K562 (cell line): ENCODE measurements around the gene RPTOR. TPM values are rescaled to one million over a fixed set of nuclear protein-coding genes. Genes with fewer than 3 reads are reported as not detected.

ENCODE experiments used
- ATAC-seq: fragments of 200-7000 bp; cut with Tn5 transposase; 3 replicates; pipeline ENCODE4 v1.9.1; 2020; ENCODE audit warnings: moderate library complexity
- BruUV-seq: library from RNA; stranded (reverse); fragments of 400-500 nt; replicated peaks from 2 replicates; lab custom pipeline; 2021; lab: Mats Ljungman, UMichigan
- CTCF ChIA-PET: fragments of 300-600 bp; formaldehyde crosslinking; extraction: SDS; loops from one replicate; lab custom pipeline; 2021; ENCODE audit warnings: low intra/inter-chr PET ratio; lab: Yijun Ruan, JAX
- POLR2A ChIA-PET: fragments of 300-600, 350-650 bp; sonication (Branson Sonifier 250); formaldehyde crosslinking; extraction: SDS; loops from one replicate; lab custom pipeline; 2021; ENCODE audit warnings: antibody characterized with exemption, inconsistent platforms; lab: Yijun Ruan, JAX
- DNase-seq, 4 experiments: peaks; one replicate each; pipeline versions ENCODE4 v3.0.0 to v3.0.0-alpha.2; 2011 to 2018; ENCODE audit warnings: low spot score in 3 of 4, mixed read lengths in 3 of 4; ENCODE audit errors: extremely low read depth in 1 of 4
- FAIRE-seq: peaks from 2 replicates; lab custom pipeline; 2011; peaks lifted over from hg19 to GRCh38; lab: Jason Lieb, UNC
- H2AFZ ChIP-seq: 2 replicates; pipeline ENCODE4 v1.6.0; 2011; ENCODE audit warnings: low read depth, low read length, control low read depth, inconsistent platforms
- H3K27ac ChIP-seq: fragments of 200-600 bp; 3 replicates; pipeline ENCODE4 v1.8.0; 2011; ENCODE audit warnings: low read depth, mild to moderate bottlenecking, control low read depth, inconsistent platforms, low read length, moderate library complexity, mixed read lengths; ENCODE audit errors: extremely low read depth
- H3K27me3 ChIP-seq, 2 experiments: fragments of 300-600 bp in 1 of 2; 2 replicates in 1 of 2; 3 replicates in 1 of 2; pipeline versions ENCODE4 v1.6.0 to v1.8.0; 2011; ENCODE audit warnings: inconsistent platforms in 2 of 2, low read length in 2 of 2, mild to moderate bottlenecking in 1 of 2, mixed read lengths in 1 of 2, moderate library complexity in 1 of 2; ENCODE audit not compliant: control insufficient read depth in 2 of 2, insufficient read depth in 2 of 2
- H3K36me3 ChIP-seq: fragments of 300-600 bp; 3 replicates; pipeline ENCODE4 v1.8.0; 2011; ENCODE audit warnings: mild to moderate bottlenecking, low read length, inconsistent platforms; ENCODE audit not compliant: control insufficient read depth, insufficient read depth
- H3K4me1 ChIP-seq, 2 experiments: fragments of 200-600 bp in 1 of 2; replicated peaks in 1 of 2; 2 replicates in 1 of 2; 3 replicates in 1 of 2; pipeline versions ENCODE4 v1.5.1 to v1.8.0; 2011; ENCODE audit warnings: inconsistent platforms in 2 of 2, low read length in 2 of 2, mild to moderate bottlenecking in 1 of 2, mixed read lengths in 1 of 2, moderate library complexity in 1 of 2; ENCODE audit not compliant: control insufficient read depth in 2 of 2, insufficient read depth in 2 of 2
- H3K4me2 ChIP-seq: 2 replicates; pipeline ENCODE4 v1.6.1; 2011; ENCODE audit warnings: low read length, control low read depth, inconsistent platforms, mixed read lengths; ENCODE audit not compliant: insufficient read depth
- H3K4me3 ChIP-seq: fragments of 200-600 bp; sonication (generic), shearing (Covaris generic); 2 replicates; pipeline ENCODE4 v1.5.1; 2016; ENCODE audit warnings: control low read depth, inconsistent platforms
- H3K79me2 ChIP-seq: fragments of 200-600 bp; 3 replicates; pipeline ENCODE4 v1.8.0; 2011; ENCODE audit warnings: low read length, inconsistent platforms; ENCODE audit not compliant: control insufficient read depth, insufficient read depth
- H3K9ac ChIP-seq, 2 experiments: 2 replicates each; pipeline versions ENCODE4 v1.6.0 to v1.6.1; 2011; ENCODE audit warnings: low read depth in 2 of 2, low read length in 2 of 2, control low read depth in 1 of 2, inconsistent platforms in 1 of 2, mild to moderate bottlenecking in 1 of 2, mixed read lengths in 1 of 2; ENCODE audit not compliant: insufficient read depth in 1 of 2
- H3K9me1 ChIP-seq: one replicate; pipeline ENCODE4 v1.6.0; 2011; ENCODE audit warnings: inconsistent platforms, mild to moderate bottlenecking, low read length, moderate library complexity; ENCODE audit not compliant: control insufficient read depth, insufficient read depth
- H3K9me3 ChIP-seq: replicated peaks from 2 replicates; pipeline ENCODE4 v1.5.1; 2011; ENCODE audit warnings: low read depth, low read length, inconsistent platforms; ENCODE audit not compliant: control insufficient read depth, insufficient read depth
- H4K20me1 ChIP-seq: replicated peaks from 2 replicates; pipeline ENCODE4 v1.6.1; 2011; ENCODE audit warnings: low read length, inconsistent platforms, mixed read lengths; ENCODE audit not compliant: control insufficient read depth, insufficient read depth
- ADNP ChIP-seq: fragments of 200-800 bp; sonication (Bioruptor generic); IDR thresholded peaks from 2 replicates; pipeline ENCODE4 v1.6.1; 2016; ENCODE audit warnings: missing genetic modification characterization, missing compliant biosample characterization
- DMBX1 ChIP-seq: fragments of 250-450 bp; sonication (Bioruptor Pico); IDR thresholded peaks from 2 replicates; pipeline ENCODE4 v1.8.0; 2022; ENCODE audit warnings: inconsistent platforms, mild to moderate bottlenecking, moderate library complexity, borderline replicate concordance
- FOXK1 ChIP-seq: sonication (generic); formaldehyde crosslinking; IDR thresholded peaks from 2 replicates; pipeline ENCODE4 v1.8.0; 2022; ENCODE audit warnings: missing genetic modification reagents, mild to moderate bottlenecking, borderline replicate concordance
- NCOA1 ChIP-seq: fragments of 450-650 bp; IDR thresholded peaks from 2 replicates; pipeline ENCODE4 v1.6.1; 2016; ENCODE audit warnings: low read depth
- NR1H2 ChIP-seq: sonication (generic); formaldehyde crosslinking; IDR thresholded peaks from 2 replicates; pipeline ENCODE4 v1.4.0; 2020; ENCODE audit warnings: mild to moderate bottlenecking, missing genetic modification reagents
- RBM34 ChIP-seq: fragments of 200-400 bp; formaldehyde crosslinking; IDR thresholded peaks from 2 replicates; pipeline ENCODE4 v1.6.1; 2018; ENCODE audit warnings: low read length, borderline replicate concordance; ENCODE audit not compliant: insufficient read depth
- SMAD1 ChIP-seq: fragments of 150-350 bp; IDR thresholded peaks from 2 replicates; pipeline ENCODE4 v1.6.1; 2014; ENCODE audit warnings: low read length, low read depth; ENCODE audit not compliant: partially characterized antibody
- SUPT5H ChIP-seq: fragments of 450-650 bp; IDR thresholded peaks from 2 replicates; pipeline ENCODE4 v1.6.1; 2016
- ZNF174 ChIP-seq: fragments of 250-450 bp; sonication (Bioruptor Pico); IDR thresholded peaks from 2 replicates; pipeline ENCODE4 v1.4.0; 2020; ENCODE audit warnings: mild to moderate bottlenecking
- whole genome bisulfite sequencing: fragments of 100-300 bp; shearing (Covaris generic); methylation state at CpG from one replicate; pipeline ENCODE4 v1.1.6; 2016; ENCODE audit warnings: low coverage, mixed read lengths; ENCODE audit not compliant: insufficient coverage; ENCODE audit errors: missing lambda C conversion rate; 5-methylcytosine and 5-hydroxymethylcytosine counted together
- in situ Hi-C: fragments of 300-500 bp; cut with MboI; formaldehyde crosslinking; loops from 4 replicates; pipeline ENCODE4 v1.15.0; 2018; ENCODE audit warnings: inconsistent platforms, mixed read lengths
- intact Hi-C: fragments of 100-400 bp; cut with micrococcal nuclease; formaldehyde crosslinking; loops from 2 replicates; pipeline ENCODE4 v1.14.2; 2022
- polyA plus RNA-seq, 8 experiments: library from polyadenylated mRNA; depleted of rRNA in 4 of 8; stranded (reverse) in 5 of 8; unstranded in 3 of 8; fragments of >200 nt; fragmentation: Nextera tagmentation in 2 of 8; fragmentation: Illumina TruSeq in 1 of 8; extraction: Ambion mirVana in 2 of 8; extraction: Trizol in 1 of 8; gene quantifications; 2 replicates each; pipeline versions ENCODE4 v1.2.1 to v1.2.3, GENCODE V29; 2011 to 2014; ENCODE audit warnings: inconsistent platforms in 1 of 8, missing spikeins in 1 of 8
- total RNA-seq, 7 experiments: library from RNA; depleted of rRNA in 6 of 7; stranded (reverse); fragments of >200 nt in 6 of 7; fragmentation: Illumina TruSeq in 2 of 7; extraction: Trizol in 2 of 7; gene quantifications; 2 replicates each; pipeline versions ENCODE4 v1.2.1 to v1.2.3, GENCODE V29; 2011 to 2021; ENCODE audit warnings: low replicate concordance in 1 of 7

RPTOR gene
- total and polyA plus RNA-seq, 9 of the 15 experiments (the other 6 are each of a cell fraction or from before 2014, with no cell fraction given) = 0.24 to 54.1 (median 10.2) TPM

GRCh38 chr17:80881306-80881705 lies 336.7 kb downstream of the RPTOR start:
- Histone ChIP-seq H3K9me1 (no peaks in the 10 kb centered on the region), H3K27ac (no peak overlapping the region), H4K20me1 (no peaks in the 10 kb centered on the region), H3K9me3 (no peaks in the 10 kb centered on the region), H3K27me3 (no peaks in the 10 kb centered on the region; a peak in 1 of 5 replicates), H3K9ac (no peak overlapping the region; a peak in 1 of 4 replicates), H3K4me3 (no peak overlapping the region), H2AFZ (no peak overlapping the region), H3K4me1 (no peaks in the 10 kb centered on the region; a peak in 1 of 5 replicates), H3K79me2 (no peaks in the 10 kb centered on the region)
- ChIA-PET POLR2A (interaction anchor here (0.7 to 0.9 kb wide), 2 partner anchors 25 to 517 kb away, joined by 4 read pairs; no protein-coding TSS in a partner anchor), CTCF (no interaction called here)
- FAIRE-seq (no peak), DNase-seq (no peak), ATAC-seq (no peak)
- in situ Hi-C loops (no loop called here), intact Hi-C loops (no loop called here)
- WGBS = 95% methylated on average over 13 of the region's 13 CpGs
- TSS peak; percentile 37 for BruUV-seq
- TF ChIP-seq FOXK1 (CRISPR knock-in tag) = no peak
- TF ChIP-seq ADNP = no peak
- TF ChIP-seq ZNF174 = no peak
- no peak for TF ChIP-seq RBM34
- TF ChIP-seq NR1H2 (CRISPR knock-in tag) = no peak
- no peak for TF ChIP-seq SUPT5H
- TF ChIP-seq DMBX1 (CRISPR knock-in tag) = no peak
- no peak for TF ChIP-seq SMAD1
- TF ChIP-seq NCOA1 = no peak
- TF ChIP-seq, all 486 proteins: peak for 0
- H3K36me3 ChIP-seq = peaks cover 38% of the 10 kb centered on the region; the same call in 2 of the 3 replicates
- no peak overlapping the region for H3K4me2 ChIP-seq
